CD4-positive, alpha-beta T cell treated with Interleukin-2 at 100 ng/mL for 4 hours (primary cell): Measurements from ENCODE around the gene CTSH.
"Not testable (repeated sequence)": the region's sequence is repeated elsewhere in the genome, so short reads cannot be mapped to it uniquely, and the experiment has no call there.

Source experiments
- DNase-seq: peaks from one replicate; pipeline ENCODE4 v3.0.0-alpha.2; 2020; ENCODE audit warnings: low spot score

CTSH gene

DNA sequence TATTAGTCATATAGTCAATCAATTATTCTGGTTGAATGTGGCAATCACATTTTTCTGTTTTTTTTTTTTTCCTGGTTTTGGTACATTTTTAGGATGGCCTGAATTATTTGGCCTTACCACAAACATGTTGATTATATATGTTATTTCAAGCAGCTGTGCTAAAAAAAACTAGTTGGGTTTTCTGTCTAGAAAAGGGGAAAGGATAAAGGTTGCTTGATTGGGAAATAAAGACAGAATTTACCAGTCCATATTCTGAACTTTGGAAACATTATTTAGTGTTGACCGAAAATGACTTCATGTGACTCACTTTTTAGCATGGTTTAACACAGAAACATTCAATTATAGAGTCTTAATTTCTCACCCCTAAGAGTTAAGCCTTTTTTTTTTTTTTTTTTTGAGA is 64.0 kb downstream of the CTSH start:
- no peak for DNase-seq

DNA sequence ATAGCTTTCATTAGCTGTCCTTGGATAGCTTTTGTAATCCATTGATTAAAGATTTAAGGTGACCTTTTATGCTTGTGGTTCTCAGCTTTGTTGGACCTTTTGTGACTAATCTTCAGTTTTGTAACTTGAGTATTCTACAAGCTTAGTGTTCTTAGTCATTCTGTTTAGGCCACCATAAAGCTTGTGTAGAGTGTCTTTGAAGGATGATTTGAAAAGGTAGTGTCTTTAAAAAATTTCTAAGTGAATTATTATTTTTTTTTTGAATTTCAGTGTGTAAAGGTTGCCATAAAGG is 64.7 kb downstream of the CTSH start:
- no peak for DNase-seq

DNA sequence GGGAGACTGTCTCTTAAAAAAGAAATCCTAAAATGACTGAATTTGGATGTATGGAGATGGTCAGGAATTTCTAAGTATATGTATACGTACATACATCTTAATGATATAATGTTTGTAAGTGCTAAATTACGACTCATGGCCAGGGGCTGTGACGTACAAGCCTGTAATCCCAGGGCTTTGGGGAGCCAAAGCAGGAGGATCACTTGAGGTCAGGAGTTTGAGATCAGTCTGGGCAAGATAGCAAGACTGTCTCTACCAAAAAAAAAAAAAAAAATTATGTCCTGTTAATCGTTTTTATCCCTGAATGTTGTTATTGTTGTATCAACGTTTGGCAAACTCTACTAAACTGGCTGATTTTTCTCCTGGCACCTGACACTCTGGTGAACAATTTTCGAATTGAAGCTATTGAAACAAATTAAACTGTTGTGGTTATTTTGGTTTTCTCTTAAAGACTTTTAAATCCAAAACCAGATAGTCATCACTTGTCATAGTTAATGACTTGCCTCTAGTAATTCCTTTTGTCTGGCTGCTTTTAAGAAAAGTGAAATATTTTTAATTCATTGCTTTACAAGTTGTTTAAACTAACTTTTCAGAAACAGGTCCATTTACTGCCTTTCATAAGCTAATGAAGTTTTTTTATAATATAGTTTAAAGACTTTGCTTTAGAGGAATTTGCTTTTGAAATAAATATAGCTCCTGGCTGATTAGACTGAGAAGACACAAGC is 65.2 kb downstream of the CTSH start:
- no peak for DNase-seq

DNA sequence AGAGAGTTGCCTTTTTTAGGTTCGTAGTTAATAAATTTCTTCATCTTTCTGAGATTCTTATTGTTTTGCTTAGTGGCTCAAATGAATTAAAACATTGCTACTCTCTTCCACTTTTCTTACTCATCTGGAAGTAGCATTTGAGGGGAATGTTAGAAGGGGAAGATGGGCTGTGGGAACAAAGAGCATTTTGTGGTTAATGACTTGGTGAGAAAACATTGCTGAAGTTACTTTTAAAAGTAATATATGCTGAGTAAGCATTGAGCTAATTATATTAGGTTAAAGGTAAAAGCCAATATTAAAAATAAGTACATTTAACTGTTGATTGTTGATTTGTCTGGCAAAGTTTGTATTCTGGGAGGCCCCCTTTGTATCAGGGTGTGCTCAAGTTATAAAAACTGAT is 66.5 kb downstream of the CTSH start:
- no peak for DNase-seq

DNA sequence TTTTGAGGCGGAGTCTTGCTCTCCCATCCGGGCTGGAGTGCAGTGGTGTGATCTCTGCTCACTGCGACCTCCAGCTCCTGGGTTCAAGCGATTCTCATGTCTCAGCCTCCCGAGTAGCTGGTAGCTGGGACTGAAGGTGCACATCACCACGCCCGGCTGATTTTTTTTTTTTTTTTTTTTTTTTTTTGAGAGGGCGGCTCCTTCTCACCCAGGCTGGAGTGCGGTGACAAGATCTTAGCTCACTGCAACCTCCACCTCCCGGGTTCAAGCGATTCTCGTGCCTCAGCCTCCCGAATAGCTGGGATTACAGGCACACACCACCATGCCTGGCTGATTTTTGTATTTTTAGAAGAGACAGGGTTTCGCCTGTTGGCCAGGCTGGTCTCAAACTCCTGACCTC is 67.9 kb downstream of the CTSH start:
- DNase-seq: not testable (repeated sequence)

DNA sequence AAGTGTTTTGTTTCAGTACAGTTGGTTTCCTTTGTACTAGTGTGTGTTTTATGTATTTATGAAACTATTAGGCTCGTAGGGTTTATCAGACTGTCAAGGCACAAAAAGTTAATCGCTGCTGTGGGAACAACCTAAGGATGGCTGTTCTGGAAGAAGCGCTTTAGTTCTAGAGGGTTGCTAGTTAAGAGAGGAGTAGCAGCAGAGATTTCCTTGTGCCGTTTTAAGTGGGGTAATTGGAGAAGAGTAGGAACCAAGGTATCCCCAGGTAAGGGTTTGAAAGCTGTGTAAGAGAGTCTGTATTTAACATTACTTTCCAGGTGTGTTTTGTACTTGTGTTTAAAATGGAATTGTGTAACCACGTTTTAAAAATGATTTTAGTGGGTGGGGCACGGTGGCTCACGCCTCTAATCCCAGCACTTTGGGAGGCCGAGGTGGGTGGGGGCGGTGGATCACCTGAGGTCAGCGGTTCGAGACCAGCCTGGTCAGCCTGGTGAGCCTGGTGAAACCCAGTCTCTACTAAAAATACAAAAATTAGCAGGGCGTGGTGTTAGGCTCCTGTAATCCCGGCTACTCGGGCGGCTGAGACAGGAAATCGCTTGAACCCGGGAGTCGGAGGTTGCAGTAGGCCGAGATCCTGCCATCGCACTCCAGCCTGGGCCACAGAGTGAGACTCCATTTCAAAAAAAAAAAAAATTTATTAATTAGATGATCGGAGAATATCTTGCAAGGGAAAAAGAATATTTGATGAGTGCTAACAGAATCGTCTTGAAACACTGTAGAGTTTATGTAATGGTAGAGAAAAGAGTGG is 69.5 kb downstream of the CTSH start:
- no peak for DNase-seq

DNA sequence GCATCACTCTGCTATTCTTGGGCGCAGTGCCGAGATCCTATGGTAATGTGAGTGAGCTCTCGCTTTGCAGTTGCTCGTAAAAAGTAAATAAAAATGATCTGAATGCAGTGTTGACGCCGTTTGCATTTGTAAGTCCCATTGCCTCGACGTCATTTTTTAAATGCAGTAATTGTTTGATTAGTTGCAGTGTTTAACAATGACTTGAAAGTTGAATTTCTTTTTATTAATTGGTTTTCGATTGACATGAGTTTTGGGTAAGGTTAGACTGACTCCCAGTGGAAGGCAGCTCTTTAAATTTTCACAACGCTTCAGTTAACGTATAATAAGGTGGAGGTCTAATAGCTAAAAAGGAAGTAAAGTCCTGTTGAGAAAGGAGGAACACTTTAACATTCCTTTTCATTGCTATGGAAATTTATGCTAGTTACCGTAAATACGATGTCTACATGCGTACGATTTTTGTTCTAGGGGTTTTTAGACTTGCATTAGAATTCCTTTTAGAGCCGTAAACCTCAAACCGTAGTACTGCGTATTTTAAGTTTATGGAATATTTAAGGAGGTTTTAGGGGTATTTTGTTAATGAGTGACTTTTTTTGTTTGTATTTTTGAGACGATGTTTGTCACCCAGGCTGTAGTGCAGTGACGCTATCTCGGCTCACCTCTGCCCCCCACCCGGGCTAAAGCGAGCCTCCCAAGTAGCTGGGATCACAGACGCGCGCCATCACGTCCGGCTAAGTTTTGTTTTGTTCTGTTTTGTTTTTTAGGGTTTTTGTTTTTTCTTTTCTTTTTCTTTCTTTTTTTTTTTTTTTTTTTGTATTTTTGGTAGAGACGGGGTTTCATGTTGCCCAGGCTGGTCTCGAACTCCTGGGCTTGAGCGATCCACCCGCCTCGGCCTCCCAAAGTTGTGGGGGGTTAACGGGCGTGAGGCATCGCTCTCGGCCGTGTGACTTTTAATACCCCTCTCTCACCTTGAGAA is 70.8 kb downstream of the CTSH start:
- peak; percentile 50 for DNase-seq

DNA sequence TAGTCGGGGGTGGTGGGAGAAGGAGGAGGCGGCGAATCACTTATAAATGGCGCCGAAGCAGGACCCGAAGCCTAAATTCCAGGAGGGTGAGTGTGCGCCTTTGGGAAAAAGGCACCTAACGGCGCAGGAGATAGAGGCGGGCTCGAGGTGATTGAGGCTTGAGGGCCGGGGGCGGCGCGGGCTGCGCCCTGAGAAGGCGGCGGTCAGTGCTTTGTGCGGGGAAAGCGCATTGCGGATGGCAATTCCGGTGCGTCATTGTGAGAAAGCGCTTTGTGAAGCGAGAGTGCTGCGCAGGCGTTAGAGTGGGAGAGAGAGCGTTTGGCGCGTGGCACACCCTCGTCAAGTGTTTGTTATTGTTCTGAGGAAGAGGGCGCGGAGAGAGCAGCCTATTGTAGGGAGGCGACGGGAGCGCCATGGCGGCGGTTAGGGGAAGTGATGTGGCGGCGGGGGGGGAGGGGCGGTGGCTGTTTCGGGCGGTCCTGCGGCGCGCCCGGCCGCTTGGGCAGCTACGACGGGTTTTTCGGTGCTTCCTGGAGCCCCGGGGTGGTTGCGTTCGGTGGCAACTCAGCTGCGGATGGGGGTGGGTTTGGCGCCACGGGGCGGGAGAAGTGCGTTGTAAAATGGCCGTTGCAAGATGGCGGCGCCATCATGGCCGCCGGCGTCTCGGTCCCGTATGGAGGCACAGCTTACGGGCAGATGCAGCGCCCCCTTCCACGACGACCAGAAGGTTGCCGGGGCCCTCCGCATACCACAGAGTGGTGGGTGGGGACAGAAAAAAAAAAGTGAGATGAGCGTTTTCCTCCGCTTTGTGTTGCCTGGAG is 71.7 kb downstream of the CTSH start:
- DNase-seq: peak; percentile 91

DNA sequence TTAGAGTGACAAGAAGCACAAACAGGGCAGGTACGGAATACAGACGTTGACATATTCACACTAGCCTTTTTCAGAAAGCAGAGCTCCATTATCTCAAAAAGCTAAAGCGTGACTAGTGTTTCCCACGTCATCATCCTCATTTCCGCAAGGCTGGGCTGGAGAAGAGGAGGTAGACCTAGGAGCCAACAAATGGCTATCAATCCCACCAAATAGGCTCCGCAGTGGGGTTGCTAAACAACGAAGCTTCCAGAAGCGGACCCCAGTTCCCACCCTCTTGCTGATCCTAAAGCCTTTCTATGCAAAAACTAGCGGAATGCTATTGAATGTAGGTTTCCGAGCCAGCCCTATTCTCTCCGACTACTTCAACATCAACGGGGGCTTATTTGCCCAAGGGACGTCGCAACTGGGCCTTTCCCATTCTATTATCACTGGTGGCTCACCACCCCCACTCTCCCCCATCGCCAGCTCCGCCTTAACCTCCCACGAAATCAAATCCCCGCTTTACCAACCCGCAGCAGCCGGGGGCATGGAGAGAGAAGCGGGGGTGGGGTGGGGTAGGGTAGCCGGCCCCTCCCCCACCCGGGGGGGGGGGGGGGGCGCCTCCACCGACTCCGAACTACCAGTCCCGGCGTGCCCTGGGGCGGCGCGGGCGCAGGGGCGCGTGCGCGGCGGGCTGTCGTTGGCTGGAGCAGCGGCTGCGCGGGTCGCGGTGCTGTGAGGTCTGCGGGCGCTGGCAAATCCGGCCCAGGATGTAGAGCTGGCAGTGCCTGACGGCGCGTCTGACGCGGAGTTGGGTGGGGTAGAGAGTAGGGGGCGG is 72.5 kb downstream of the CTSH start, which contains the start of gene MORF4L1:
MORF4L1 (plus strand) TSS at position 736 of the 817 bp plus-strand sequence. CDS start 128 bp downstream, outside the sequence.
- peak; percentile 97 for DNase-seq

DNA sequence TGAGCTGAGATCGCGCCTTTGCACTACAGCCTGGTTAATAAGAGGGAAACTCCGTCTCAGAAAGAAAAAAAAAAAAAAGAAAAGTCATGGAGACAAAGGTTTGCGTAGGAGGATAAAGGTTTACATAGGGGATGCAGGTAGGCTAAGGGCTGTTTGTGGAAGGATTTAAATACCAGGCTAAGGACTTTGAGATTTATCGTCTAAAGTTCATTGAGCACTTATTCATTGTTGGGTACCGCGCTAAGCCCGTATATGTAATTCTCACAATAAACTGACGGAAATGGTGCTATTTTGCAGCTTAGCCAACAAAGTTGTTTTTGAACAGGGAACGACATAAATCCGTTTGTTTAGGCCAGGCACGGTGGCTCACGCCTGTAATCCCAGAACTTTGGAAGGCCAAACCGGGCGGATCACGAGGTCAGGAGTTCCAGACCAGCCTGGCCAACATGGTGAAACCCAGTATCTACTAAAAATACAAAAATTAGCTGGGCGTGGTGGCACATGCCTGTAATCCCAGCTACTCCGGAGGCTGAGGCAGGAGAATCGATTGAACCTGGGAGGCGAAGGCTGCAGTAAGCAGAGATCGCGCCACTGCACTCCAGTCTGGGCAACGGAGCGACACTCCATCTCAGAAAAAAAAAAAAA is 73.2 kb downstream of the CTSH start:
- DNase-seq: not testable (repeated sequence)
